Hepatocyte (in vitro differentiated cells): ENCODE measurements around the gene KIF5C.

Experiments used
- CTCF ChIP-seq: fragments of 200-600 bp; sonication (generic); IDR thresholded peaks from 2 replicates; pipeline ENCODE4 v1.5.1; 2016; ENCODE audit warnings: antibody characterized with exemption, mild to moderate bottlenecking; ENCODE audit not compliant: poor library complexity
- EZH2 ChIP-seq: fragments of 200-600 bp; sonication (generic); IDR thresholded peaks from 2 replicates; pipeline ENCODE4 v1.6.1; 2016; ENCODE audit warnings: antibody characterized with exemption, mild to moderate bottlenecking, borderline replicate concordance
- EZH2phosphoT487 ChIP-seq: fragments of 200-600 bp; sonication (generic); IDR thresholded peaks from one replicate; pipeline ENCODE4 v1.6.1; 2018; ENCODE audit warnings: antibody characterized with exemption, mild to moderate bottlenecking, low read depth, moderate library complexity; ENCODE audit not compliant: unreplicated experiment, severe bottlenecking

- TF ChIP-seq CTCF (no peak), EZH2 (no peak), EZH2phosphoT487 (no peak)
Measured at GRCh38 chr2:148896136-148896535, 21.1 kb downstream of the KIF5C start.
